GM21786 (cell line): ENCODE data around the gene PARD3.
"Not testable (repeated sequence)": the region's sequence is repeated elsewhere in the genome, so short reads cannot be mapped to it uniquely, and the experiment has no call there.

ENCODE experiments used
- ATAC-seq: cut with Tn5 transposase; IDR thresholded peaks from one replicate; pipeline ENCODE4 v1.9.1; 2021; ENCODE audit not compliant: unreplicated experiment

Gene PARD3

DNA sequence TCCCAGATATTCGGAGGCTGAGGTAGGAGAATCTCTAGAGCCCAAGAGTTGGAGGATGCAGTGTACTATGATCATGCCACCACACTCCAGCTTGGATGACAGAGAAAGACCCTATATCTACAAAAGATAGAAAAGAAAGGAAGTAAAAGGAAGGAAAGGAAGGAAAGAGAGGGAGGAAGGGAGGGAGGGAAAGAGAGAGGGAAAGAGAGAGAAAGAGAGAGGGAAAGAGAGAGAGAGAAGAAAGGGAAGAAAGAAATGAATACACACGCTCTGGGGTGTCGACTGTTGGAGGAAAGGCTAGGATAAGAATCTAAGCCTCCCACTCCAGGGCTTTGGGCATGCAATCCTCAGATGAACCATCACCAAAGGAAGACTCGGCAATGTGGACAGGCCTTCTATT lies 69.9 kb downstream of the PARD3 start:
- no peak for ATAC-seq

- no peak for ATAC-seq
Observed at GRCh38 chr10:34744590-34744989, 70.5 kb downstream of the PARD3 start.

DNA sequence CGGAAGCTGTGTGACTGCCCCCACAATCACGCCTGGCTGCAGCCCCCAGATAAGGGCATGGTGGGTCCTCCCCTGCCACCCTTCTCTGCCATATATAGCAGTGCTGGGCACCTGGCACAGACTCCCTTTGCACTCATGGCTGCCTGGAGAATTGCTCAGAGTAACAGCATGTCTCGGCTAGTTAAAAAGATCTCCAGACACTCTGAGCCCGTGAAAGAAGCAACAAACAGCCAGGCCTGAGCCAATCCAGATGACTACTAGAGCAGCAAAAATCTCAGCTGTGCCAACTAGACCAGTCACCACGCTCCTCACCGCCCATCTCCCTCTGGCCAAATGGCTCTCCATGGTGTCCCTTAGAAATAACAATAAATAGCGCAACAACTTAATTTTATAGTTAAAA lies 71.3 kb downstream of the PARD3 start:
- no peak for ATAC-seq

- no peak for ATAC-seq
Observed at GRCh38 chr10:34742456-34742855, 72.6 kb downstream of the PARD3 start.

DNA sequence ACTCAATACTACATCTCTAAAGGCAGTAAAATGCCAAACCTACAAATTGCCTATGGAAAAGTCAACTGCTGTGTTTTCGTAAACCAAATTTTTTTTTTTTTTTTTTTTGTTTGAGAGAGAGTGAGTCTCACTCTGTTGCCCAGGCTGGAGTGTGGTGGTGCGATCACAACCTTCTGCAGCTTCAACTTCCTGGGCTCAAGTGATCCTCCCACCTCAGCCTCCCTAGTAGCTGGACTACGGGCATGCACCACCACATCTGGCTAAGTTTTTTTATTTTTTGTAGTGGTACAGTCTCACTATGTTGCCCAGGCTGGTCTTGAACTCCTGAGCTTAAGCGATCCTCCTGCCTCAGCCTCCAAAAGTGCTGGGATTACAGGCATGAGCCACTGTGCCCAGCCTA lies 74.0 kb downstream of the PARD3 start:
- ATAC-seq: not testable (repeated sequence)

- ATAC-seq: no peak
Observed at GRCh38 chr10:34740321-34740720, 74.8 kb downstream of the PARD3 start.

- no peak for ATAC-seq
Observed at GRCh38 chr10:34739915-34740314, 75.2 kb downstream of the PARD3 start.

DNA sequence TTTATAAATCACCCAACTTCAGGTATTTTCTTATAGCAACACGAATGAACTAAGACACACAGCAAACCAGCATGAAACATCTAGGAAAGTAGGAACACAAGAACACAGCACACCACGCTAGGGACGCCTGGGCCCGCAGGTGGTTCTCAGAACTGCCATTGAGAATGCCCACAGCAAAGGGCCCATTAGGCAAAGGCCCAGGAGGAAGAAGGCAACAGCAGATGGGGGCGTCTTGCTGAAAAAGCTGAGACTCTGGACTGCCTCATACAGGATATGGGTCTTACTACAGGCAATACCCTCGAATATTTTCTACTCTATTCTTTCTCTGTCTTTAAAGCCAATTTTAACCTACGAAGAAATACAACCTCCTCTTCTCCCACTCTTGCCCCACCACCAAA lies 77.3 kb downstream of the PARD3 start:
- no peak for ATAC-seq

GRCh38 chr10:34736976-34737771 lies 77.9 kb downstream of the PARD3 start:
- ATAC-seq: no peak

- no peak for ATAC-seq
Observed at GRCh38 chr10:34734918-34735317, 80.2 kb downstream of the PARD3 start.

DNA sequence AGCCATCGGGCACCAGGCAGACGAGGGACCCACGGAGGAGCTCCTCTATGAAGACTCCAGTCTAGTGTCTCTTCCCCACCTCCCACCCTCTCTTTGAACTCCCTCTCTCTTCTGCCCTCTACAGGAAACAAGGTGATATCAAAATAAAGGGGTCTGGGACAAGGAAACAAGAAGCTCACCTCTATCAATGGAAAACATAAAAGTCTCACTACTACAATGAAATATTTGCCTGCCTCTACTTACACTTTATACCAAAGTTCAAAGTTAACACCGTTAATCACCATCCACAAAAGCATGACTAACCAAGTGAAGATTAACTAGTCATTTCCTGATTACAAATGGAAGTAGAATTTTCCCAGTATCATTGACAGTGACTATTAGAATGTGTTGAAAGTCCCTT lies 82.2 kb downstream of the PARD3 start:
- no peak for ATAC-seq

DNA sequence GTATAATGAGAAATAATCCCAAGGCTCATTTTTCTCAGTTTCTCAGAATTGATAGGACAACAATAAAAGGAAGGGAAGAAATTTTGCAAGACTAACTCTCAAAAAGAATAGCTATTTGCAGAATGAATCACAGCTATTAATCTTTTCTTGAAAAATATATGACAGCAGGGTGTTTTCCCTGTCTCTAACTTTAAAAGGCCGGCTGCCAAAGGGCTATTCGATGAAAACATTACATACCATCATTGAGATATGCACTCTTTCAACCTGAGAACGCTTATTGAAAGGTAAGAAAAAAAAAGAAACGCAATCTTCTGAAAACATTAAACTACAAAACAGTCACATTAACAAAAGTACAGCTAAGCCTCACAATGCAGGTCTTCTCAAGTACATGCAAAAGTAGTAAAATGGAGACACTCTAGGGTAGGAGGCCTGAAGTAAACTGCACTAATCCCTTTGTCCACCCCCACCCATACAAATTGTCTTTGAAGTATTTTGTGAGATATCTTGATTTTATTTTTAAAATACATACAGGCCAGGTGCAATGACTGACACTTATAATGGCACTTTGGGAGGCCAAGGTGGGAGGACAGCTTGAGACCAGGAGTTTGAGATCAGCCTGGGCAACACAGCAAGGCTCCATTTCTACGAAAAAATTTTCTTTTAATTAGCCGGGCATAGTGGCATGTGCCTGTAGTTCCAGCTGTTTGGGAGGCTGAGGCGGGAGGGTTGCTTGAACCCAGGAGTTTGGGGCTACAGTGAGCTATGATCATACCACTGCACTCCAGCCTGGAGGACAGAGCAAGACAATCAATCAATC lies 83.0 kb downstream of the PARD3 start:
- no peak for ATAC-seq

DNA sequence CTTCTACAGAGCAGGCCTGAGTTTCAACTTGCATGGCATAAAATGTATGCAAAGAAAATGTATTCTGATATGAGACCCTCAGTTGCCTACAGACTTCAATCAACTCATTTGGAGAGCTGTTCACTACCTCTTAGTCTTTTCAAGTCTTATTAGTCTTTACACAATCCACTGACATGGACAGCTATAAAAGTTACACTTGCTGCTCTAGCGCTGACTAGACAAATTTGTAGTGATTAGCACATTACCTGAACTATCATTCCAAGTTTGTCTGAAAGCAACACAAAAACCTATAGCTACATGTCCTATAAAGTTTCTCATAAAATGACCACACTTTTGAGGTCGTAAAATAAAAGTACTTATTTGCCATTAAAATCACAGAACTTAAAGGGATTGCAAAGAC lies 83.9 kb downstream of the PARD3 start:
- no peak for ATAC-seq

- no peak for ATAC-seq
Observed at GRCh38 chr10:34730726-34731125, 84.4 kb downstream of the PARD3 start.

DNA sequence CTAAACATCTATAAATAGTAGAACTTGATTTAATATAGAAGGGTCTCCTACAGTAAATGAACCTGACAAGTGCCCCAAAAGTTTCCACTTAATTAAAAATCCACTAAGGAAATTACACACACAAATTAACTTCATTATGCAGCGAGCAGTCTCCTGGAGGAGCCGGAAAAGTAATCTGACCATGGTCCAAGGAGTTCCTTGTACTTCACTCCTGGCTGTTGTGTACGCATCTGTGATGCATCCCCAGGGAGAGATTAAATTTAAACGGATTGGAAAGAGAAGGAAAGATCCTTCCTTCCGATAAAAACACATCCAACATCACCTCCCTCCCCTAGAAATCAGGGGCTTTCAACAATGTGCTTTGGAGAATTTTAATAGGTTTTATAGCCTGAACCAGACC lies 85.5 kb downstream of the PARD3 start:
- ATAC-seq: no peak

DNA sequence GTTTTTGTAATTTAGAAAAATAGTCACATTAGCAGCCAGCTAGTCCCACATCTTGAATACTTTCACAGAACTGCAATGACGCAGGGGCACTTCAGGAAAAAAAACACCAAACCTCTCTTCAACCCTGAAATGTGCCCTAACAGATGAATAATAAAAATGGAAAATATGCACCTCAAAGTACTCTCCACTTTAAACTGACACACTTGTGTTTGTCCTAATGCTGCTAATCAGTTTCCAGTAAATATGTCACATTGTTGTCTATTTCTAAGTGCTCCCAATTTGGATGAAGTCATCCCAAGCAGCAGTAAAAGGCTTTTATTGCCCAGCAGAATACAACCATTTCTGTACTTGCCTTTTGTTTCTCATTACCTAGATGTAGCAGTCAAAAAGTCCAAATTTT lies 86.7 kb downstream of the PARD3 start:
- ATAC-seq: no peak

DNA sequence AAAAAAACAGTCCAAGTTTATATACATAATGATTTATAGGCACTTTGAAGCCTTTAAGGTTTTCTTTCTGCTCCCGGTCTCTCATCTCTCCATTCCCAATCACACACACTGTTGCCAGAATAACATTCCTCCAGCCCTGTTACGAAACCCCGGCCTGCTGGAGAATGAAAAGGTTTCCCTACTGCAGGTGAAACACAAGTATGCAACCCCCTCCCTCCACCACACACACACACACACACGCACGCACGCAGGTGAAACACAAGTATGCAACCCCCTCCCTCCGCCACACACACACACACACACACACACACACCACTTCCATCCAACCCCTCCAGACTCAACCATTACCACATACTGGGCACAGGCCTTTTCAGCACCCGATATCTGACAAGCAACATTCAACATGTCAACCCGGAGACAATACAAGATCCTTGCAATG lies 87.5 kb downstream of the PARD3 start:
- no peak for ATAC-seq

GRCh38 chr10:34726862-34727261 lies 88.2 kb downstream of the PARD3 start:
- no peak for ATAC-seq

- peak; percentile 45 for ATAC-seq
Observed at GRCh38 chr10:34723750-34724149, 91.3 kb downstream of the PARD3 start.

DNA sequence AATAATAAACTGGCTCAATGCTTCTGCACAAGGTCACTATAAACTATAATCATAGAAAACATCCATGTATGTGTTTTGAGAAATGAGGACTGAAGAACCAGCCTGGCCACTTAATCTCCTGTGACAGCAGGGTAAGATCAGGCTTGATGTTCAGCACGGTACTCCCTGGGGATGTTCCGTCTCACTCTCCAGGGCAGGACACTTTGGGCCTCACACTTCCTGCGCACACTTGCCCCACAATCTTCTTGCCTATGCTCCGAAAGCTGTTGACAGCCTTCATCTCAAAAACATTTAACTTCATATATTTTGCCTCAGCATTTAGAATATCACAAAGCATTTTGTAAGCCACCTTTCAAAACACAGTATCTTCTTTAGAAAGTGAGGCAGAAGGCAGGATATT lies 92.7 kb downstream of the PARD3 start:
- ATAC-seq: no peak

GRCh38 chr10:34721208-34721840 lies 93.8 kb downstream of the PARD3 start:
- ATAC-seq: no peak

DNA sequence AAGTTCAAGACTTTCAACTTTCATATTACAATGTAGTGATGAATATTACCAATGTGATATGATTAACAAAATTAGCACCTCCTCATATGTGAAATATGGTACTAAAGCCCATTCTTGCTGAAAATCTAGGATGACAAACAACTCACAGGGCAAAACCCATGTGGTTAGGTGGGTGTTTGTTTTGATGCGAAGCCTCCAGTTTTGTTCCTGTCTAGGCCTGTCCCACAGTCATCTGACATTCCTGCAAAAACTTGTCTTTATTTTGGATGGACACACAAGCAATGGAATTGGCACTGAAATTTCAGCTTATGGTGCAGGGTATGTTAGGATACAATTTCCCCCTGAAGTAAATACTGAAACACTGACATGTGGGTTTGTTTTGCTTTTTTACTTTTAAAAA lies 95.3 kb downstream of the PARD3 start:
- ATAC-seq: no peak
